NCI-H1417 treated with DMSO at 0.1 percent for 48 hours (cell line): Measurements from ENCODE around the gene ATF5.

Experiments used
- DNase-seq: peaks from one replicate; lab custom pipeline; 2025; lab: John Stamatoyannopoulos, UW

ATF5 gene

DNA sequence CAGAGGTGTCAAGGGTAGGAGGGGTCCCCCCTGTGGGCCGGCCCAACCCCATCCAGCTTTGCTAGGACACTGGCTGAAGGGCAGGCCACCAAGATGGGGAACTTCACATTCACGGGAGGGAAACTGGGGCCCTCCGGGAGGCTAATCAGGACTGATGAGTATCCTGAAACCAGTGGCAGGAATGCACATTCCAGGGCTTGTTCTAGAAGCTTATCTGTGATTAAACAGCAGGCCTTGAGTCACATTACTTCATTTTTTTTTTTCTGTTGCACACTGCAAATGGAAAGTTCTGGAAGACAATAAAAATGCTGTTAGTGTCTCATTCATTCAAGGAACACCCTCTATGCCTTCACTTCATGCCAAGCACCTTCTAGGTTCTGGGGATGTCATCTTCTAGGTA lies 47.5 kb downstream of the ATF5 start:
- DNase-seq, result no peak

DNA sequence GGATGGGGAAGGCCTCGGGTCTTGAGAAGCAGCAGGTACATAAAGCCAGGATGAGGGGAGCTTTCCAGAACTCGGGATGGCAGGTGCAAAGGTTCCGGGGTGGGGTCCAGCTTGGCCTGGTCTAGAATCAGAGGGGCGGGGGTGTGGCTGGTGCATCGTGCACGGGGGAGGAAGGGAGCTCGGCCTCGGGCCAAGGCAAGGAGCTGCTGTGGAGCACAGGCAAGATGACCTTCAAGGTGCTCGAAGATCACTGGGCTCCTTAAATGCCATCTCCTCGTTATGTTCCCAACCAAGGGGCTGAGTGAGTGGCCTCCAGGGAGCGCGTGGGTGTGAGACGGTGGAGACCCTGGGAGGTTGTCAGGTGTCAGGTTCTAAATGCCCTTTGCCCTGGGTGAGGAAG lies 48.1 kb downstream of the ATF5 start:
- no peak for DNase-seq

DNA sequence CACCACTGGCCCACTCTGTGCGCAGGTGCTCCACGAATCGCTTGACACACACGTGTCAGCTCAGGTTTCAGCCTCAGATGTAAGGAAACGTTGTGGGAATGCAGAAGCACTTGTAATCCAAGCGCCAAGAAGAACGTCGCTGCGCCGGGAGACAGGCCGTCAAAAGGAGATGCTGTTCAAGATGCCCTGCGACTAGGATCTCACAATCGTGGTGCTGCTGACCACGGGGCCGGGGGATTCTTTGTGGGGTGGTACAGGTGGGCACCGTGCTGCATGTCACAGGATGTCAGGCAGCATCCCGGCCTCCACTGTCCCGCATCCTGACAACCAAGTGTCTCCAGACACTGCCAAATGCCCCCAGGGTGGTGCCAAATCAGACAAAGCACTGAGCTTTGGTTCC lies 48.9 kb downstream of the ATF5 start:
- no peak for DNase-seq

DNA sequence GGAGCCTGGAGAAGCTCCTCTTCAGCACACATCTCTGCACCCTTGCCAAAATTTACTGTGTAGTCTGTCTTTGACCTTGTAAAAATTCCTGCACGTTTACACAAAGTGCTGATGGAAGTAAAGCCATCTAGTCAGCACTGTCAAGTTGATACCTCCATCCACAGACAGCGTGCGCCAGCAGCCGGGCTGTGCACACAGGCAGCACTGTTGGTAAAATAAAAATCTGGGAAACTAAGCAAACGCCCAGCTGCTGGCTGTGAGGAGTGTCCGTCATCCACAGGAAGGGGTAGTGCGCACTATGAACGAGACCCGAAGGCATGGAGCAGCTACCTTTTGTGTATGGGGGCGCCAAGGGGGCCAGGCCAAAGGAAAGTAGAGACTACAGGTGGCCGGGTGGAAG lies 49.3 kb downstream of the ATF5 start:
- no peak for DNase-seq

DNA sequence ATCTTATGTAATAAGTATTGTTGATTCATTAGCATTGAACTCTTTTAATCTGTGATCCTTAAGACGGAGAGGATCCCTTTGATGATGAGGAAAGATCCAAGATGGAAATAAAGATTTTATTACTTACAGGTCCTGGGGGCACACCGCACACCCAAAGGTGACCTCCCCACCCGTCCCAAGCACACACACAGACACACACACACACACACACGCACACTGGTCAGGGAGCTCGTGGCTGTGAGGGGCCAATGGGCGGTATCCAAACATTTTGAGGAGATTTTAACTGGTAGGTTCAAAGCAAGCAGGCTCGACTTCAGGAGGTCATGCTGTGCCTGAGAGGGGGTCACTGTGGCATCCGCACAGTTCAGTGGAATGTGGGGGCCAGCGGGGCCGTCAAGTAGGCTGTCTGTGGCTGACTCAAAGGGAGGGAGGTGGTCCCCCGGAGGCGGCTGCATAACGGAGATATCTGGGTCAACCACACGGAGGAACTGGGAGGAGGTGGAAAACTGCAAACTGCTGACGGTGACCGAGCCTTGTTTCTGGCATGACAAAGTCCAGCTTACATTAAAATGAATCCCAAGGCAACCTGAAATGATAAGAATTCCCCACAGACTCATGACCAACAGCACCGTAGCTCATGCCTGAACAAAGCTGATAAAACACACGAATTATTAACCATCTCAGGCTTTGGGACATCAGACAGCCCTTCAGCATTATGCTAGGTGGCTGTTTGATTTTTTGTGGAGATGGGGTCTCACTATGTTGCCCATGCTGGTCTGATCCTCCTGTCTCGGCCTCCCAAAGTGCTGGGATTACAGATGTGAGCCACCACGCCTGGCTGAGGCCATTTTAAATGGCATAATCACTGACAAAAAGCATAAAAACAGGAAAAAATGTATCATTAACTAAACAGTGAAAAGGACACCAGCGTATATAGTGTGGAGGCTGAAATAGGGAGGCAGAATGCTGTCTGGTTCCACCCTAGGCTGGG lies 52.9 kb downstream of the ATF5 start:
- no peak for DNase-seq
